Amygdala (tissue), 56 donors: ENCODE measurements around the gene C1QTNF1.
"Not testable (repeated sequence)": the region's sequence is repeated elsewhere in the genome, so short reads cannot be mapped to it uniquely, and the experiment has no call there.

Source experiments
- DNase-seq, 56 donors: peaks; one replicate each; lab custom pipeline; 2025; lab: John Stamatoyannopoulos, UW

Gene C1QTNF1

DNA sequence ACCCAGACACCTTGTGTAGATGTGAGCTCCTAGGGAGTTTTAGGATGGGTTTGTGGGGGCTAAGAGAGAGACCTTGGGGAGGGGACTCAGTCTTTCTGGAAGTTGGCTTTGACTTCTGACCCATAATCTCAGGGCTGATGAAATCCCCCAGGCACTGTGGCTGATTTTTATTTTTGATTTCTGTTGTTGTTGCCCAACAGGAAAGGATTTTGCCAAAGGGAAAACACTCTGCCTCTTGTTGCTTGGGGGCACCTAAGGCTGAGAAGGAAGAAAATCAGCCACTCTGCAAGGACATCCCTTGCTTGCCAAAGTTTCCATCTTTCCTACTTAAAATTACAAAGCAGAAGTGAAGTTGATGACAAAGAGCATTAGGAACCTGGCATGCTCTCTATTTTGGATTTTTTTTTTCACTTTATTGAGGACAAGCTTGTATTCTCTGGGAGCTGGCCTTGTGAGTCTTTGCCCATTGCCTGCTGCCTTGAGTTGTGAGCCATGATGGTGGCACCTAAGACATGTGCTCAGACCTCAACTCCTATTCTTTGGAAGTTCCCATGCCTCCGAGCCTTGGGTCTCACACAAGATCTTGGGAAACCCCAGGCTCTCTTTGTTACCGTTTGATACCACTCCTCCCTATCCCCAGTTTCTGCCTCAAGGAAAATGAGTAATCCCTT lies 3.2 kb upstream of the C1QTNF1 start:
- no peak for DNase-seq

DNA sequence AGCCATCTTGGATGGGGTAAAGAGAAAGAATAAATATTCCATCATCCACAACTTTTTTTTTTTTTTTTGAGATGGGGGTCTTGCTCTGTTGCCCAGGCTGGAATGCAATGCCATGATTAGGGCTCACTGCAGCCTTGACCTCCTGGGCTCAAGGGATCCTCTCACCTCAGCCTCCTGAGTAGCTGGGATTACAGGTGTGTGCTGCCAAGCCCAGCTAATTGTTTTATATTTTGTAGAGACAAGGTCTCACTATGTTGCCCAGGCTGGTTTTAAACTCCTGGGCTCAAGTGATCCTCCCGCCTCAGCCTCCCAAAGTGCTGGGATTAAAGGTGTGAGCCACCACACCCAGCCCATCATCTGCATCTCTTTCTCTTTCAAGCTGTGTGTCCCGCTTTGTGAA lies 2.0 kb upstream of the C1QTNF1 start:
- DNase-seq = not testable (repeated sequence)

DNA sequence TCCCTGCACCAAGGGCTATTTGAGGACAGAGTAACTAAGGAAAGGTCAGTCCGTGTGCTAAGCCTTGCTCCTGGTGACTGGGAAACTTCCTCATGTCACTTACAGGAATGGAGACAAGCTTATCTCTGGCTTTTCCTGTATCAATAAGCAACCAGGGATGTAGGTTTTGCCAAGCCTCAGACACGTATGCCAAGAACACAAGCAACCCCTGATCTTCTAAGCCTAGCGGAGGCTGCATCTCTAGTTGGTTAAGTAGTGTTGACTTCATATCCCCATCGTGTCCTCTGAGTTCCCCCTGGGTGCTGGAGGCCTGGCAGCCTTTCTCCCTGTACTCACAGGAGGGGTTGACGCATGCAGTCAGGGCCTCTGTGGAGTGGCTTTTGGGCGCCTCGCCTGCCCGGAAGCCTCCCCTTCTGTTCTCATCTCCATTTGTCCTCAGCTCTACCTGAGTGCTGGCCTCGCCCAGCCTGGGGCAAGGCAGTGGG lies 1.4 kb upstream of the C1QTNF1 start:
- DNase-seq = no peak

DNA sequence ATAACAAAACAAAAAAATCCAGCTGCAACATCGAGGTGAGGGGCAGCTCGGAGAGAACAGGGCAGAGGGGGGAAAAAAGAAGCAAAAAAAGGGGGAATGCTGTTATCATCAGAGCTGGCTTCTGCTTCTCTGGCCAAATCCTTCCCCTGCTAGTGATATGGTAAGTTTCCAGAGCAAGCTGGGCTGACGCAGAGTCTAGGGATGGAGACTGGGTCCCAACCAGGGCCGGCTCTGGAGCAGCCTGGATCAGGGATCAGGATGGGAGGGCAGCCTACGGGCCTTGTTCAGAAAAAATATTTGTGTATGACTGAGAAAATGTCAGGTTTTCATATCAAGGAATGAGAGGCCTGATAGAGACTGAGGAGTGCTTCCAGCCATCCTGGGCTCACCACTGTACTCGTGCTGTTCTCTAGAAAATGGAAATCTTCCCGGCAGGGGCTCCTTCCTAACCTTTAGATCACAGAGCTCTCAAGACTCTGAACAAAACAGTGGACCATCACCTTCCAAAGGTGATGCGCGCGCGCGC lies 726 bp upstream of the C1QTNF1 start:
- DNase-seq = no peak

DNA sequence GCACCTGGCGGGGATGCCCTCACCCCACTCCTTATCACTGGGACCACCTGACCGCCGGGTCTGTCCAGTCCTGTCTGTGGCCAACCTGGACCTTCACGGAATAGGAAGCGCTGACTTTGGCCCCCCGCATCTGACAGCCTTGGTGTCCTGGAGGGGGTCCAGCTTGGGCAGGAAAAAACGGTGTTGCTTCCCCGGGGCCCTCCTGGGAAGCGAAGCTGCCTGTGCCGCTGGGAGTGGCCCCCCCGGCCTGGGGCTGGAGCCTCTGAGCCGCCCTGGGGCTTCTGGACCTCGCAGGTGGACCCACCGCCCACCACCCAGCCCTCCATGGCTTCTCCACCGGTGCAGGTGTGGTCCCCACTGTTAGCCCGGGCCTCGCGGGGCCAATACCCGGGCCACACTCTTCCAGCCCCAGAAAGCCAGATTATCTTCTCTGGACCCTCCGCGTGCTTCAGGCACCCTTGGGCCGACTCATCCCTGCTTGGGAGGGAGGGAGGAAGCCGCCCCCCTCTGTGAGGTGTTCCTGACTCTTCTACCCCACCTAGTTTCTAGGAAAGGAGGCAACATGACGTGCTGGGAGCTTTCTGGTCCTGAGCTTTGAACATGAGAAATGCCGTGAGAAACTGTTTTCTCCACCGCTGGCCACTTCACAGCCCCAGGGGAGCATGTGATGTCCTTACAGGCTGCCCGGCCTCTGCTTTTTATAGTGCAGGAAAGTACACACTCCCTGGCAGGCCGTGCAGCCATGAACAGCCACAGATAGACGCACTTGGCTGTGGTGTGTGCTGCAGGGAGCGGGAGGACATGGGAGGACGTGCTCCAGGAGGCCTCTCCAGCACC lies 1.1 kb downstream of the C1QTNF1 start:
- no peak for DNase-seq

DNA sequence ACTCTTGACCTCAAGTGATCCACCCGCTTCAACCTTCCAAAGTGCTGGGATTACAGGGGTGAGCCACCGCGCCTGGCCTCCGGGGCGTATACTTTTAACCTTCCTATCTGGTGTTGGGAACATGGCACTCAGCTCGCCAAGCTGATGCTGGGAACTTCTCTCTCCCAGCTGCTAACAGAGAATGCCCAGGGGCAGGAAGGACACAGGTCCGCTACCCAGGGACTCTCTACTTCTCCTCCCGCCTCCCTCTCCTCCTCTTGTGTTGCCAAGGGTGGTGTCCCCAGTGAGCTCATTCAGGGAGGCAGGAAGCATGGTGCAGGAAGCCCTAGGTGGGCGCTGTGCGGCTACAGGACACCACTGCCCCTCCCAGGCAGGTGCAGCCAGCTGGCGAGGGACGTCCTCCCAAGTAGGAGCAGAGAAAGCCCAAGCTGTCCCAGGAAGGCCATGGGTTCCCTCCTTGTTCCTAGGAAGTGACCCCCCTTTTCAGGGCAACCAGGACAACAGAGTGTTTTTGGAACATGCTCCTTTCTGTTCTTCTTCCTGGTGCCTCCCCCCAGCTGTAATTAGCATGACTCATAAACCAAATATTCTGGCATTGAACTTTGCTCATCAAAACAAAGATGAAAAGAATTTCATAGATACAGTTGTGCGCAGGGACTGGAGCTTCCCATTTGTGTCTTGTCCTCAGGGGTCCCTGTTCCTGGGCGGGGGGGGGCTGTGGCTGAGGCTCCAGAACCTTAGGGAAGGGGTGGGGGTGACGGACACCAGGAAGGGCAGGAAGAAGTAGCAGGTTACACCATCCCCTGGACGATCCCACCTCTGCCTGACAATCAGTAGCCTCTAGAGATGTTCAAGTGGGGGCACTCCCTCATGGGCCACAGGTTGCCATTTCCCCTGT lies 2.7 kb downstream of the C1QTNF1 start:
- no peak for DNase-seq

DNA sequence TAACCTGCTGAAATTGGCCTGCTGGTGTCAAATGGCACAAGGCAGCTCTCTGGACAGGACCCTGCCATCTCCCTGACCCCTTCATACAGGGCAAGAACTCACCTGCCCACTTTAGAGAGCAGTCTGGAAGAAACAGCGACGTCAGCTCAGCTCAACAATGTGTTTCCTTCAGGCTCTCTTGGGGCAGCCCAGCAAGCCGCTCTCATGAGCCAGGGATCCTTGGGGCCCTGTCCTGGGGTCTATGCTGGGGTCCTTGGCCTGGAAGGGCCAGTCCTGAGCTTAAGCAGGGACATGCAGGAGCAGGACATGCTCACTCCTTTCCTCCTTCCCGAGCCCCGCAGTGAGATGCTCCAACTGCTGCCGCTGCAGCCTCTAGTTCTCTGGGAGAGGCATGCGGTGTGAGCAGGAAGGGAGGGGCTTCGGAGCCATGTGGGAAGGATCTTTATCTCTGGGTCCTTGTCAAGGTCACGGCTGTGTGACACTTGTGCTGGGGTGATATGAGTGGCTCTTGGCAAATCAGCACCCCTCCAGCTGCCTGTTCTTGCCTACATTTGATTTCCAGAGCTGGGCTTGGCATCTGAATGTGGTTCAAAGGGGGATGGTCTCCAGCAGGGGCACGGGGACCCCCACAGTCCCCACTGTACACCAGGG lies 3.4 kb downstream of the C1QTNF1 start:
- no peak for DNase-seq

DNA sequence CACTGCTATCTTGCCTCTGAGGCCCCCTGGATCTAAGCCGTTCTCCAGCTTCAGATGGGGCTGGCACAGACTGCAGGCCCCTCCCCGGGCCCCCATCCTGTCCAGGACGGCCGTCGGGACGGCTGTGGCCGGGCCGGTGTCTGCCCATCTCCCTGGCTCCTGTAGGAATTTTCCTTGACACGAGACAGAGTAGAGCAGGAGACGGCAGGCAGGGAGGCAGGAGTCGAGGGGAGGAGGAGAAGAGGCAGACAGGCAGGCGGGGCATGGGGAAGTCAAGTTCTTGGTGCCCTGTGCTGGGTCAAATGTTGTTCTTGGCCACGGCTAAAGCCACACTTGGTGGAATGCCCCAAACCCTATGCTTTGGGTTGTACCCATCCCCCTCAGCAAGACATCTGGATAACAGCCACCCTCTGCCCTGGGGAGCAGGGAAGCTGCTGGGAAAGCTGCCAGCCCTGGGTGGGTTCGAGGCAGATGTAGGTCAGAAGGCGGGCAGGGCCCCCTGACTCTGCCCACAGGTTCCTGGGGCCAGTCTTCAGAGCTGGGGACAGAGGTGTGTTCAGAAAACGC lies 4.0 kb downstream of the C1QTNF1 start:
- no peak for DNase-seq

DNA sequence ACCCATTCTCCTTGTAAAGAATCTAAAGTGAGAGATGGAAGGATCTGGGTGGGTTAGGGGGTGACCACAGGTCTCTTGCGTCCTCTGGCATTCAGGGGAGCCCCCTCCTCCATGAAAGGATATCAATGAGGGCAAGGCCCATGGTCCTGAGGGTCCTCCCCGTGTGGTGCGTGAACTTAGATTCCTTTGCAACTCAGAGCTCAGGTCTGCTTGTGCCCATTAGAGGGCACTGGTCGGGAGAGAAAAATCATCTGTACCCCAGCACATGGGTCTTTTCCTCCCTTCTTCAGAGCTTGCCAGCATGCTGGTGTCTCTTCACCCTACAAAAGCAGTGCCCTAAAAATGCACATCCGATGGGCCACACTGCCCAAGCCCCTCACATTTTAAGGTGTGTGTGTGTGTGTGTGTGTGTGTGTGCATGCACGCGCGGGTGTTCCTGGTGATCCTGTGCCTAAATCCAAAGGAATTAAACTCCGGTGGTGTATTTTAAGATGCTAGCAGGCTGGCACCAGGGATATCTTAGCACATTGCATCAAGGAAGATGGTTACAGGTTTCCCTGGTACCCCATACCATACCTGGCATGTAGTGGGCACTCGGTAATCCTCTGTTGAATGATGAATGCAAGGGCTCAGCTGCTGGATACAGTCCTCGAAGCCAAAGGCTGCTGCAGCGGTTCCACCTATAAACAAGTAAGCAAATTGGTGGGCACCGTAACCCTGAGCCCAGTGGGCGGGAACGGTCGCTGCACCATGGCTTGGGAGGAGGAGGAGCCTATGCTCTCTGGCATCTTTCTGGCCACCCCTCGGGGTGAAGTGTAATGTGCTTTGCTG lies 4.7 kb downstream of the C1QTNF1 start:
- no peak for DNase-seq

DNA sequence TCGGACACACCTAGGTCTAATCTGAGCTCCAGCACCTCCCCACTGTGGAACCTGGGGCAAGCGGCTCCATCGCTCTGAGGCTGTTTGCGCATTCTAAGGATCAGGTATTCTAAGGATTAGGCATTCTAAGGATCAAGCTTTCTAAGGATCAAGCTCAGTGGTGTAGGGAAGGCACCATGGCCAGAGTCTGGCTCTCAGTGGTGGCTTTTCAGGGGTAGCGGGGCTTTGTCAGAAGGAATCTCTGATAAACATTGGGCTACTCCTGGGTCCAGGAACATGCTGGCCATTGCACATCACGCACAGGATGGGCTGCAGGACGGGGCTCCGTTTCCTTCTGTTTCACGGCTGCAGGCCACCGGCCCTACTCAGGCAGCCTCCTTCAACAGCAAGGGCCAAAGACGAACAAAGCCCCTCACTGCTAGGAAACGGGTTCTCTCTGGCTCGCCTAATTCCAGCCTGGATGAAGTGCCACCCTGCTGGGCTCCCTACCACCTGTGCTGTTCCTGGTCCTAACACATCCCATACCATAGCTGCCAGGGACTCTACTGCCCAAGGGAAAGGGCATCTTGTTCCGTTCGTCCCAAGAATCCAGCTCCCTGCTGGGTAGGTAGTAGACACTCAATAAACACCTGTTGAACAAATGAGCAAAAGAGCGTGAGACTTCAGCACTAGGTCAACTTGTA lies 5.5 kb downstream of the C1QTNF1 start:
- no peak for DNase-seq

DNA sequence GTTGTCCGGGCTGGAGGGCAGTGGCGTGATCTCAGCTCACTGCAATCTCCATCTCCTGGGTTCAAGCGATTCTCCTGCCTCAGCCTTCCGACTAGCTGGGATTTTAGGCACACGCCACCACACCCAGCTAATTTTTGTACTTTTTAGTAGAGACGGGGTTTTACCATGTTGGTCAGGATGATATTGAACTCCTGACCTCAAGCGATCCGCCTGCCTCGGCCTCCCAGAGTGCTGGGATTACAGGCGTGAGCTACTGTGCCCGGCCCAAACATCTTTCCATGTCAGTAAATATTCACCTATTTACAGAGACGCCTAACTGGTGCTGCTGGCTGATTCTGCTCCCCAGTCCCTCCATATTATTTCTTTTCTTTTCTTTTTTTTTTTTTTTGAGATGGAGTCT lies 6.7 kb downstream of the C1QTNF1 start:
- DNase-seq = not testable (repeated sequence)

DNA sequence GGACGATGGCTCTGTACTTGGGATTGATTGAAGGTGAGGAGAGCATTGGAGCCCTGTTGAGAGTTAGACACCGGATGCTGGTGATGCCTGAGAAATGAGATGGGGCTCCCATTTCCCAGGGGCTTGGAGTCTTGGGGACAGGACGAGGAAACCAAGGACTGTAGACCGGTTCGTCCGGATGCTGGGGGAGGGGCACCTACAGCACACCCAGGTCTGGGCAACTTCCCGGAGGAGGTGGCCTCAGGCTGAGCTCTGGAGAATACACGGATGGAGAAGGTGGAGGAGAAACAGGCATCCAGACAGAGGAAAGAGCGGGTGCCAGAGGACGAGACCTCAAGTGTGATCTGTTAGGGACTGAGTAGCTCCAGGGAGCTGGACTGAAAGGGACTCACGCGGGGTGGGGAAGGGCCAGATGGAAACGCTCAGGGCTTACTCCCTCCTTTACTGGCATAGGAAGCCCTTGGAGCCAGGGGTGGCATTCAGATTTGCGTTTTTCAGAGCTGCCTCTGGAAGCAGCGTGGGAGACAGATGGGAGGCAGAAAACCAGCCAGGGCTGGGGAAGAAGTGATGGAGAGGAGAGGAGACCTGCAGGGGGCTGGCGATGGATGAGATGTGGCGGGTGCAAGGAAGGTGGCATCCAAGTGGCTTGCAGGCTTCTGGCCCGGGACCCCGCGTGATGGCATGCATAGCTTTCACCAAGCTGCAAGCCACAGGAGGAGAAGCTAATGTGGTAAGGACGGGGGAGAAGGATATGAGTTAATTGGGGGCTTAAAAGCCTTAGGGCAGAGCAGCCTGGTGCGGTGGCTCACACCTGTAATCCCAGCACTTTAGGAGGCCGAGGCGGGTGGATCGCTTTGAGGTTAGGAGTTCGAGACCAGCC lies 8.3 kb downstream of the C1QTNF1 start:
- DNase-seq = no peak

DNA sequence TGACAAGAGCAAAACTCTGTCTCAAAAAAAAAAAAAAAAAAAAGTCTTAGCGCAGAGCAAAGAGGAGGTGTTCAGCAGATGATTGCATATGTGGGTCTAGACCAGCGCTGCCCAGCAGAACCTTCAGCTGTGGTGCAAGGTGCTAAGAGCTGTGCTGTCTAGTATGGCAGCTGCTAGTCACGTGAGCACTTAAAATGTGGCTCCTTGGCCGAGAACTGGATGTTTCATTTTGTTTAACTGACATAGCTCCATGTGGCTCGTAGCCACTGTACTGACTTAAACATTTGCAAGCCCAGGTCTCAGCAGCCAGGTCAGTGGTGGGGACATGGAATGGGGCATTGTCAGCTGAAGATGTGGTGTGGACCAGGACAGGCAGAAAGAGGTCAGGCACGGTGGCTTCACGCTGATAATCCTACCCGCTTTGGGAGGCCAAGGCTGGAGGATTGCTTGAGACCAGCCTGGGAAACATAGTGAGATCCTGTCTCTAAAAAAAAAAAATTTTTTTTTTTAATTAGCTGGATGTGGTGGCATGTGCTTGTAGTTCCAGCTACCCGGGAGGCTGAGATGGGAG lies 9.2 kb downstream of the C1QTNF1 start:
- no peak for DNase-seq

DNA sequence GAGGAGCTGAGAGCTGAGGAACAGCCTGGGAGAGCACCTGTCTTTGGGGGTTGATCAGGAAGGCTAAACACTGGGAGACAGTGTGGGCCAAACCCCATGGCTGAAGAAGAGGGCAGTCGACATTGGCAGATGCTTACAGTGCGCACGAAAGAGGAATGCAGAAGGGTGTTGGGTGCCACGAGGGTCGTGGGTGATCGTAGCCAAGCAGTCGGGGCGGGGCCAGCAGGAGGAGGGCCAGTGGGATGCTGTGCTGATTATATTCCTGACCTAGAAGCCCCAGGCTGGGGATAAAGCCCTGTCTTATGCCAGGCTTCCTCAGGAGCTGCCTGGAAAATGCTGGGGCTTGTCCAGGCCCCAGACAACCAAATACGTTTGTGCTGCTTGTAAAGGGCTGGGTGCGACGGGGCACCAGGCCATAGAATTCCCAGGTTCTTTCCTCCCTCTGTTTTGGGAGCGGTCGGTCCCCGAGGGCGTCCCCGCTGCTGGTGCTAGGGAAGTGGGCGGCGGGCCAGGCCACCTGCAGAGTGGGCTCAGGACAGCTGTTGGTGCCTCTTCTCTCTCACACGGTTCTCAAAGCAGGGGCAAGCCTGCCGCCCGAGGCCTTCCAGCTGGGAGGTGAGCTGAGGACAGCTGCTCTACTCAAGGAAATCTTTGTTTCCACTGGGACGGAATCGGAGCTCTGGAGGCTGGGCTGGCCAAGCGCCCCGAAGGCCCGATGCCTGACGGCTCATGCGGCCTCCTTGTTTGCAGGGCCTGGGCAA lies 10.0 kb downstream of the C1QTNF1 start:
- DNase-seq = peak in 50 of 56 donors; percentile 9 to 83 (median 56)

DNA sequence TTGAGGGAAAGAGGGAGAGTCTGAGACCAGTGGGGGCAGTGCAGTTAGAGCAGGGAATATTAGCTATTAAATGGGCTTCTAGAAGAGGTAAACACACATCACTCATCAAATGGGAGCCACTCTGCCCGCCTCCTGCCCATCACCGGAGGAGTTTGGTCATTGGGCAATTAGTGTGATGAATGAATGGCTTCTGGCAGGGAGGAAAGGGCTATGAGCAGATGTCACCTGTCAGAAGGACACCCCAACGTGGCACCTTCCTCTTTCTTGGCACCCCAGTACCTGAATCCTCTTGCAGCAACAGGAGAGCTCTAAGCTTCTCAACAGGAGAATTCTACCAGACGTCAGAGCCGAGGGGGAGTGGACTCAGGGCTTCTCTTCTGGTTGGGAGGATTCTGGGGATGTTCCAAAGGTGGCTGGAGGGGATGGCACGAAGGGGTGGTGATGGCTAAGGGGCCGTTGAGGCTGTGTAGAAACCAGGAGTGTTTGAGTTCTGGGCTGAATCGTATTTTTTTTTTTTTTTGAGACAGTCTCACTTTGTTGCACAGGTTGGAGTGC lies 11.0 kb downstream of the C1QTNF1 start:
- no peak for DNase-seq

DNA sequence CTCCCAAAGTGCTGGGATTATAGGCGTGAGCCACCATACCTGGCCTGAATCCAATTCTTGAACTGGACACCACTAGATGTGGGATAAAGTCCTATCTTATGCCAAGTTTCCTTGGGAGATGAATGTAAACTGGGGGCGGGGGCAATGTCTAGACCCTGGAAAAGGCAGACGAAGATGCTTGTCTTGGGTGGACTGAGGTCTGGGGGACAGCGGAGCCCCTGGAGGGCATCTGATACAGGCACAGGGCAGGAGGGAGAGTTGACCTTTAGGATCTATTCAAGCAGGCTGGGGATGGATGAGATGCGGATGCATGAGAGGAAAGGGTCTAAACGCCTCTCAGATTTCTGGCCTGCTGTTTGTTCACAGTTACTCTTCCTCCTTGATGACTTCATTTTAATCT lies 11.7 kb downstream of the C1QTNF1 start:
- no peak for DNase-seq
